Left ventricle myocardium superior (tissue), 1 donor: ENCODE data around the gene SRP68. TPM values are rescaled to one million over a fixed set of nuclear protein-coding genes. Genes with fewer than 3 reads are reported as not detected.

ENCODE experiments used
- ATAC-seq: fragments of 200-7000 bp; cut with Tn5 transposase; one replicate; pipeline ENCODE4 v1.9.1; 2020; ENCODE audit warnings: mild to moderate bottlenecking, moderate library complexity
- DNase-seq: peaks from one replicate; pipeline ENCODE4 v3.0.0-alpha.2; 2020
- intact Hi-C: fragments of 100-400 bp; cut with micrococcal nuclease; formaldehyde crosslinking; loops from one replicate; pipeline ENCODE4 v1.11.0; 2022
- total RNA-seq: library from RNA; stranded (reverse); fragmentation: NEBNext Ultra II Directional; extraction: Animal tissue kit (Norgen Biotek cat#: 25700); gene quantifications from one replicate; pipeline ENCODE4 v1.2.1, GENCODE V29; 2021
- donor health status: DM: no; HTN: yes; CAD: no; lungs with severe emphysema.

The SRP68 gene
- total RNA-seq, 1 donor from 2014 or later, result 66.1 TPM

GRCh38 chr17:76091526-76092286 is 19.4 kb upstream of the SRP68 start:
- ATAC-seq (no peak), DNase-seq (no peak)
- intact Hi-C loops, result no loop called here

GRCh38 chr17:76090517-76091129 is 18.3 kb upstream of the SRP68 start:
- DNase-seq, result no peak
- ATAC-seq, result no peak
- intact Hi-C loops, result no loop called here

GRCh38 chr17:76089680-76090516 is 17.6 kb upstream of the SRP68 start:
- ATAC-seq (peak; percentile 66), DNase-seq (no peak)
- intact Hi-C loops, result no loop called here

- no peak for DNase-seq
- no peak for ATAC-seq
- intact Hi-C loops, result no loop called here
These were observed 16.7 kb upstream of the SRP68 start for GRCh38 chr17:76088868-76089576.

GRCh38 chr17:76088041-76088867 is 15.9 kb upstream of the SRP68 start:
- intact Hi-C loops, result no loop called here
- DNase-seq, result no peak
- ATAC-seq, result no peak

GRCh38 chr17:76087531-76087930 is 15.2 kb upstream of the SRP68 start:
- DNase-seq (no peak), ATAC-seq (no peak)
- intact Hi-C loops, result no loop called here

- ATAC-seq, result no peak
- intact Hi-C loops, result no loop called here
These were observed 14.1 kb upstream of the SRP68 start for GRCh38 chr17:76086384-76086783.

GRCh38 chr17:76085731-76086366 is 13.5 kb upstream of the SRP68 start:
- DNase-seq, result no peak
- ATAC-seq, result no peak

More at GRCh38 chr17:76086384-76086783, 14.1 kb upstream of the SRP68 start:
- no peak for DNase-seq

GRCh38 chr17:76085066-76085730 is 12.9 kb upstream of the SRP68 start:
- DNase-seq, result no peak
- ATAC-seq, result no peak
- intact Hi-C loops, result no loop called here

More at GRCh38 chr17:76085731-76086366, 13.5 kb upstream of the SRP68 start:
- intact Hi-C loops, result no loop called here

- intact Hi-C loops, result no loop called here
- ATAC-seq (no peak), DNase-seq (no peak)
These were observed 11.3 kb upstream of the SRP68 start for GRCh38 chr17:76083536-76084182.

GRCh38 chr17:76082326-76083251 is 10.3 kb upstream of the SRP68 start:
- DNase-seq (no peak), ATAC-seq (no peak)
- intact Hi-C loops, result no loop called here

- DNase-seq (no peak), ATAC-seq (peak; percentile 5)
- intact Hi-C loops, result no loop called here
These were observed 9.2 kb upstream of the SRP68 start for GRCh38 chr17:76081295-76082210.

- no peak for DNase-seq
- ATAC-seq, result peak; percentile 7
- intact Hi-C loops, result no loop called here
These were observed 8.5 kb upstream of the SRP68 start for GRCh38 chr17:76080768-76081287.

GRCh38 chr17:76079956-76080767 is 7.8 kb upstream of the SRP68 start:
- ATAC-seq (peak; percentile 8), DNase-seq (no peak)
- intact Hi-C loops, result no loop called here
